ENCODE data around the gene PIEZO1. TPM values are rescaled to one million over a fixed set of nuclear protein-coding genes. Genes with fewer than 3 reads are reported as not detected.

Gene PIEZO1
- total and polyA plus RNA-seq, 11 donors: 14.2 to 59.7 (median 31.2) TPM

DNA sequence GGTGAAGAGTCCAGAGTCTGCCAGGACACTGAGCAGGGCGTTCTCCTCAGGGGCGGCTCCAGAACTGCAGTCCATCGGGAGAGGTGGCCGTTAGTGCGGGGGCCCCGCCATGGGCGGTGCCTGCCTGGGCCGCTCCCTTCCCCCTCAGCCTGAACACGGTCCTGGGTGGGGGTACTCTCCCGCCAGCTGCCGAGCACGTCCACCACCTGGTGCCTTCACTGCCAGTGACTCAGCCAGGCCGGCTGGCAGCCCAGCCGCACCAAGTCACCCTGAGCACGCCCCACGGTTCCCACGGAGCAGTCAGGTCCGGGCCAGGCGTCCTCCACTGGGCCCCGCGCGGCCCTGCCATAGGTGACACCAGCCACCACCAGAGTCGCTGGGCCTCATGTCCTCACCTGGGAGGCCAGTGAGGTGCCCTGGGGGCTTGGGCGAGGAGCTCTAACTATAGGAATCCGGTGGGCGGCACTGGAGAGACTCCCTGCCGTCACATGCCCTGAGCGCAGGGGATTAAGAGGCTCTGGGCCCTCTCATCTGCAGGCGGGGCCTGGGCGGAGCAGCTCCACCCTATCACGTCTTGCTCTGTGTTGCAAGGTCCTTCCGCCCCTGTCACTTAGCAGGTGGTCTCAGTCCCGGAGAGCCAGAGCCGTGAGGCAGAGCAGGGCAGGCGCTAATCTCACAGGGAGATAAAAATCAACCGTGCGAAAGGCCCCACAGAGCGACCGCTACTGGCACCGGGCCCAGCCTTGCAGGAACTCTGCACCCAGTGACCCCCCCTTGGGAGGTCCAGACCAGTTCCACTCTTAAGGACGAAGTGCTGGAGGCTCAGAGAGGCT lies 14.3 kb downstream of the PIEZO1 start:
- peak overlapping the region in 10 of 12 donors; percentile 9 to 89 (median 38) for H3K27ac ChIP-seq
- H3K4me3 ChIP-seq: peak overlapping the region in 5 of 12 donors; percentile 9 to 24 (median 18)
- peaks cover 3 to 81% (median 69%) of the 10 kb centered on the region in 12 donors for H3K4me1 ChIP-seq
- no peaks in the 10 kb centered on the region for H3K9me3 ChIP-seq
- ATAC-seq: peak in 3 of 4 donors; percentile 17 to 44 (median 33)
- WGBS, 4 donors: 39 to 65% (median 51%) methylated on average over 20 to 41 of the region's 41 CpGs
- no peaks in the 10 kb centered on the region for H3K27me3 ChIP-seq
- TF ChIP-seq, protein P1, sequence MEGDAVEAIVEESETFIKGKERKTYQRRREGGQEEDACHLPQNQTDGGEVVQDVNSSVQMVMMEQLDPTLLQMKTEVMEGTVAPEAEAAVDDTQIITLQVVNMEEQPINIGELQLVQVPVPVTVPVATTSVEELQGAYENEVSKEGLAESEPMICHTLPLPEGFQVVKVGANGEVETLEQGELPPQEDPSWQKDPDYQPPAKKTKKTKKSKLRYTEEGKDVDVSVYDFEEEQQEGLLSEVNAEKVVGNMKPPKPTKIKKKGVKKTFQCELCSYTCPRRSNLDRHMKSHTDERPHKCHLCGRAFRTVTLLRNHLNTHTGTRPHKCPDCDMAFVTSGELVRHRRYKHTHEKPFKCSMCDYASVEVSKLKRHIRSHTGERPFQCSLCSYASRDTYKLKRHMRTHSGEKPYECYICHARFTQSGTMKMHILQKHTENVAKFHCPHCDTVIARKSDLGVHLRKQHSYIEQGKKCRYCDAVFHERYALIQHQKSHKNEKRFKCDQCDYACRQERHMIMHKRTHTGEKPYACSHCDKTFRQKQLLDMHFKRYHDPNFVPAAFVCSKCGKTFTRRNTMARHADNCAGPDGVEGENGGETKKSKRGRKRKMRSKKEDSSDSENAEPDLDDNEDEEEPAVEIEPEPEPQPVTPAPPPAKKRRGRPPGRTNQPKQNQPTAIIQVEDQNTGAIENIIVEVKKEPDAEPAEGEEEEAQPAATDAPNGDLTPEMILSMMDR (IDR thresholded peaks at IDR 0.05): no peak
- no peak for TF ChIP-seq POLR2A (IDR thresholded peaks at IDR 0.05)
- DNase-seq: peak; percentile 70 to 78 (median 76)
- no peaks in the 10 kb centered on the region for H3K36me3 ChIP-seq
- intact Hi-C loops (cut with DNase I): no loop called here

DNA sequence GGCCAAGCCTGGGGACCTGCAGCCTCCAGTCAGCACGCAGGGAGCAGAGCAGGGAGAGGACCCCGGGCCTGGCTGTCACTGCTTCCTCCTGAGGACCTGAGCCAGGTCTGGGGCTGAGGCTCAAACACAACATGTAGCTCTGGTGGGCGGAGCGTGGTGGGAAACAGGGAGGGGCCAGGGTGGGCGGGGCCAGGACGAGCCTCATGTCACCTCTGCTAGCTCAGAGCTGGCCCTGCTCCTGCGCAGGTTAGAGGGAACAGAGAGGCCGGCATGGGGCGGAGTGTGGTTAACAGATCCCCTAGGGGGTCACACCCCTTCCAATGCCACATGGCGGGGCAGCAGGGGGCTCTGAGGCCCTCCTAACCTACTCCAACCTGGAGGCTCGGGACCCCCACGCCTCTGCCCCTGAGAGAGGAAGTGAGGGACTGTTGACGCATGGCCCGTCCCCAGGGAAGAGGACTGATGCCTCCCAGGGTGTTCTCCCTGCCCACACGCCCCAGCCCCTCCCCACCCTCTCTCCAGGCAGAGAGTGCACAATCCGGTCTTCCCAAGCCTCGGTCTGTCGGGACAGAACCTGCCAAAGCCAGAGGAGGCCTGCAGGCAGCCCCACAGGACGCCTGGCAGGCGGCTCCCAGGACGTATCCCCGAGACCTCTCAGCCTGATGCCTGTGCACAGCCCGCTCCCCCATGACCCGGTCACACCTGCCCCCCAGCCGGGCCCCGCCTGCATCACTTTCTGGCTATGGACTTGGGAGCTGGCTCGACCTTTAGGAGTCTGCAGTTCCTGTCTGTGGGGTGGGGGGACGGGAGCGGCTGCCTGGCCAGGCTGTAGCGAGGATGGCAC lies 15.2 kb downstream of the PIEZO1 start:
- peaks cover 3 to 79% (median 67%) of the 10 kb centered on the region in 12 donors for H3K4me1 ChIP-seq
- H3K27me3 ChIP-seq: no peaks in the 10 kb centered on the region
- peak overlapping the region in 4 of 12 donors; percentile 9 to 89 (median 38) for H3K27ac ChIP-seq
- ATAC-seq: no peak
- H3K9me3 ChIP-seq: no peaks in the 10 kb centered on the region
- intact Hi-C loops (cut with DNase I): no loop called here
- H3K36me3 ChIP-seq: no peaks in the 10 kb centered on the region
- DNase-seq: no peak
- WGBS, 4 donors: 68 to 76% (median 73%) methylated on average over 19 to 30 of the region's 30 CpGs
- peak overlapping the region in 2 of 12 donors; percentile 9 to 15 for H3K4me3 ChIP-seq
- TF ChIP-seq, protein P1 (IDR thresholded peaks at IDR 0.05): no peak
- TF ChIP-seq POLR2A (IDR thresholded peaks at IDR 0.05): no peak

DNA sequence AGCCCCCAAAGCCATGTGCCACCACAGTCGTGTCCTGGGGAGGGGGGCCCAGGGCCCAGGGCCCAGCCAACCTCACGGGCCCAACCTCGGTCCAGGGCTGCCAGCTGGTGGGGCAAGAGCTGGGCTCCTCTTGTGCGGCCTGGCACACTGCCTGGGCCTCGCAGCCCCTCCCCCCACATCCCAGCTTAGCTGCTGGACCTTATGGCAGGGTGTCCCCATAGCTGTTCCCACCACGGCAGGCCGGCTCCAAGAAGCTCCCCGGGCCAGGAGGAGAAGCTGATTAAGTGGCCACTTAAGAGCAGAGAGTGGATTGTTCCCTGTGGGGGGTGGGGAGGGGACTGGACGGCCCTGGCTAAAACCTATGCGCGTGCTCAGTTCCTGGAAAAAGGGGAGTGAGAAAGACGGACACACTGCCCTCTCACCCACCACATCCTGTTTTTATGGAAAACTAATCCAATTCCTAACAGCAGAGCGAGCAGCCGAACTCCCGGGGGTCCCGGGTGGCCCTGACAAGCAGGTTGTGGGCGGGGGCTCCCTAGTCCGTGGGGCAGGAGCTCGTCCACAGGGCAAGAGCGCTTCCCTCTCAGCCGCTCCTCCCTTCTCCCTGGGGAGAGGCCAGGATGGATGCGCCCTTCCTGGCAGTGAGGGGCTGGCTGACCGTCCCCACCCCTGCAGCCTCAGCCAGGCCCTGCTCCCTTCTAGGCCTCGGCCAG lies 16.8 kb downstream of the PIEZO1 start:
- intact Hi-C loops (cut with DNase I): no loop called here
- peak in 3 of 5 donors; percentile 53 to 67 (median 57) for DNase-seq
- no peaks in the 10 kb centered on the region for H3K27me3 ChIP-seq
- H3K4me3 ChIP-seq: peak overlapping the region in 1 of 12 donors; percentile 19
- ATAC-seq: peak; percentile 30 to 62 (median 38)
- no peaks in the 10 kb centered on the region for H3K36me3 ChIP-seq
- 17 to 31% (median 24%) methylated on average over 11 to 24 of the region's 24 CpGs for WGBS, 4 donors
- H3K9me3 ChIP-seq: no peaks in the 10 kb centered on the region
- H3K27ac ChIP-seq: peak overlapping the region in 3 of 12 donors; percentile 29 to 89 (median 32)
- H3K4me1 ChIP-seq: peaks cover 3 to 63% (median 52%) of the 10 kb centered on the region in 12 donors
- no peak for TF ChIP-seq POLR2A (IDR thresholded peaks at IDR 0.05)
- TF ChIP-seq, protein P1 (IDR thresholded peaks at IDR 0.05): no peak

All from heart left ventricle (tissue), 16 donors.